Esophagus squamous epithelium (tissue), 5 donors: ENCODE measurements around the gene KIAA0232. TPM values are rescaled to one million over a fixed set of nuclear protein-coding genes. Genes with fewer than 3 reads are reported as not detected.

Experiments
- DNase-seq: peaks from one replicate; lab custom pipeline; 2025; lab: John Stamatoyannopoulos, UW
- H3K27ac ChIP-seq, 4 donors: fragments of 200-600 bp; sonication (generic); one replicate each; pipeline ENCODE4 v1.5.1; 2016 to 2019; ENCODE audit warnings: mild to moderate bottlenecking in 1 of 4
- H3K27me3 ChIP-seq, 4 donors: fragments of 200-600 bp; sonication (generic); 1 replicate in 3 of 4; 2 replicates in 1 of 4; pipeline versions ENCODE4 v1.5.1 to v1.6.0; 2017 to 2021; ENCODE audit warnings: antibody characterized with exemption in 1 of 4
- H3K36me3 ChIP-seq, 3 donors: fragments of 200-600 bp; sonication (generic); one replicate each; pipeline ENCODE4 v1.5.1; 2016 to 2019
- H3K4me1 ChIP-seq, 3 donors: fragments of 200-600 bp; sonication (generic); one replicate each; pipeline ENCODE4 v1.5.1; 2017 to 2019
- H3K4me3 ChIP-seq, 4 donors: fragments of 200-600 bp; sonication (generic); 1 replicate in 3 of 4; 2 replicates in 1 of 4; pipeline ENCODE4 v1.5.1; 2016 to 2019; ENCODE audit warnings: mild to moderate bottlenecking in 2 of 4, moderate library complexity in 1 of 4
- H3K9me3 ChIP-seq, 3 donors: fragments of 200-600 bp; sonication (generic); one replicate each; pipeline ENCODE4 v1.5.1; 2016 to 2019
- CTCF ChIP-seq, 6 experiments: fragments of 450-650 bp in 4 of 6; fragments of 200-600 bp in 2 of 6; sonication (generic) in 2 of 6; IDR thresholded peaks; one replicate each; pipeline ENCODE4 v1.5.1; 2016 to 2019; ENCODE audit warnings: antibody characterized with exemption in 6 of 6, mild to moderate bottlenecking in 4 of 6, moderate library complexity in 4 of 6
- POLR2A ChIP-seq, 4 donors: fragments of 450-650 bp; IDR thresholded peaks; one replicate each; pipeline ENCODE4 v1.6.1; 2017; ENCODE audit warnings: antibody characterized with exemption in 4 of 4, mild to moderate bottlenecking in 4 of 4, moderate library complexity in 3 of 4
- WGBS, 2 donors: methylation state at CpG; one replicate each; pipeline ENCODE4 v1.1.5; 2018; 5-methylcytosine and 5-hydroxymethylcytosine counted together
- intact Hi-C: fragments of 100-400 bp; cut with DNase I; formaldehyde crosslinking; loops from one replicate; pipeline ENCODE4 v1.15.0; 2022
- total RNA-seq, 4 donors: library from RNA; depleted of rRNA; stranded (reverse); fragments of >200 nt; gene quantifications; one replicate each; pipeline ENCODE4 v1.1.0, GENCODE V29; 2016
- donor health status: DM: yes; HTN: yes; CAD: no.

Gene KIAA0232
- total RNA-seq, 4 donors from 2014 or later, result 19.4 to 46.8 (median 35.0) TPM

GRCh38 chr4:6884341-6884870, 101.9 kb downstream of the KIAA0232 start:
- Histone ChIP-seq H3K36me3 (peaks cover 4 to 53% (median 9%) of the 10 kb centered on the region in 3 donors), H3K27ac (no peak overlapping the region), H3K27me3 (no peaks in the 10 kb centered on the region), H3K4me3 (no peak overlapping the region), H3K4me1 (peaks cover 0 to 22% (median 5%) of the 10 kb centered on the region in 3 donors), H3K9me3 (no peaks in the 10 kb centered on the region)
- 82 to 87% methylated on average over 3 of the region's 3 CpGs for WGBS, 2 donors
- intact Hi-C loops, result no loop called here
- no peak for TF ChIP-seq CTCF (IDR thresholded peaks at IDR 0.05)
- TF ChIP-seq POLR2A (IDR thresholded peaks at IDR 0.05), result no peak
- DNase-seq, result no peak

- Histone ChIP-seq H3K36me3 (peaks cover 0 to 39% (median 8%) of the 10 kb centered on the region in 3 donors), H3K9me3 (no peaks in the 10 kb centered on the region), H3K4me3 (no peak overlapping the region), H3K27ac (peak overlapping the region in 3 of 4 donors; percentile 50 to 73 (median 71)), H3K4me1 (peaks cover 0 to 22% (median 5%) of the 10 kb centered on the region in 3 donors), H3K27me3 (no peaks in the 10 kb centered on the region)
- intact Hi-C loops, result no loop called here
- WGBS, 2 donors, result 63 to 67% methylated on average over 4 to 9 of the region's 15 CpGs
- TF ChIP-seq CTCF (IDR thresholded peaks at IDR 0.05) (peak in 3 of 6 experiments; percentile 12 to 23 (median 16)), POLR2A (IDR thresholded peaks at IDR 0.05) (no peak)
- DNase-seq, result no peak
Measured at GRCh38 chr4:6885953-6886557, 103.5 kb downstream of the KIAA0232 start.

- no peak overlapping the region for H3K4me3 ChIP-seq
- peaks cover 0 to 31% (median 0%) of the 10 kb centered on the region in 3 donors for H3K36me3 ChIP-seq
- intact Hi-C loops, result no loop called here
- no peaks in the 10 kb centered on the region for H3K27me3 ChIP-seq
- 86 to 88% methylated on average over 10 of the region's 10 CpGs for WGBS, 2 donors
- TF ChIP-seq POLR2A (IDR thresholded peaks at IDR 0.05) (no peak), CTCF (IDR thresholded peaks at IDR 0.05) (no peak)
- DNase-seq, result no peak
- H3K4me1 ChIP-seq, result peaks cover 2 to 28% (median 8%) of the 10 kb centered on the region in 3 donors
- H3K27ac ChIP-seq, result no peak overlapping the region
- no peaks in the 10 kb centered on the region for H3K9me3 ChIP-seq
Measured at GRCh38 chr4:6886886-6887285, 104.4 kb downstream of the KIAA0232 start.

GRCh38 chr4:6887591-6888371, 105.3 kb downstream of the KIAA0232 start:
- no peaks in the 10 kb centered on the region for H3K9me3 ChIP-seq
- H3K27me3 ChIP-seq, result no peaks in the 10 kb centered on the region
- TF ChIP-seq POLR2A (IDR thresholded peaks at IDR 0.05), result no peak
- TF ChIP-seq CTCF (IDR thresholded peaks at IDR 0.05), result no peak
- DNase-seq, result no peak
- H3K36me3 ChIP-seq, result peaks cover 0 to 22% (median 0%) of the 10 kb centered on the region in 3 donors
- no peak overlapping the region for H3K4me3 ChIP-seq
- intact Hi-C loops, result no loop called here
- H3K4me1 ChIP-seq, result peaks cover 11 to 37% (median 17%) of the 10 kb centered on the region in 3 donors
- 69 to 73% methylated on average over 14 to 15 of the region's 21 CpGs for WGBS, 2 donors
- peak overlapping the region in 2 of 4 donors; percentile 16 to 17 for H3K27ac ChIP-seq
